Karpas-422 (cell line): Measurements from ENCODE around the gene CSNK1G2. TPM values are rescaled to one million over a fixed set of nuclear protein-coding genes. Genes with fewer than 3 reads are reported as not detected.
A peak's percentile ranks its signal among the peaks of the same experiment; 100 is the strongest.

ENCODE experiments used
- DNase-seq: peaks from one replicate; pipeline ENCODE4 v3.0.0-alpha.2; 2015
- H2AFZ ChIP-seq: fragments of 200-600 bp; sonication (generic); 2 replicates; pipeline ENCODE4 v1.6.1; 2014; ENCODE audit warnings: antibody characterized with exemption, low read length, mixed read lengths
- H3K27ac ChIP-seq: fragments of 200-600 bp; sonication (generic); 2 replicates; pipeline ENCODE4 v1.5.1; 2014; ENCODE audit warnings: mild to moderate bottlenecking, low read length, moderate library complexity
- H3K27me3 ChIP-seq: fragments of 200-600 bp; sonication (generic); 2 replicates; pipeline ENCODE4 v1.6.1; 2014; ENCODE audit warnings: low read length, mixed read lengths
- H3K36me3 ChIP-seq: fragments of 200-600 bp; sonication (generic); 2 replicates; pipeline ENCODE4 v1.6.1; 2014; ENCODE audit warnings: low read length, mixed read lengths; ENCODE audit not compliant: insufficient read depth
- H3K4me1 ChIP-seq: fragments of 200-600 bp; sonication (generic); 2 replicates; pipeline ENCODE4 v1.6.1; 2014; ENCODE audit warnings: mild to moderate bottlenecking, low read length, mixed read lengths
- H3K4me2 ChIP-seq: fragments of 200-600 bp; sonication (generic); 2 replicates; pipeline ENCODE4 v1.6.1; 2014; ENCODE audit warnings: low read length, low read depth, mild to moderate bottlenecking; ENCODE audit not compliant: poor library complexity, severe bottlenecking
- H3K4me3 ChIP-seq: fragments of 200-600 bp; sonication (generic); 2 replicates; pipeline ENCODE4 v1.5.1; 2014; ENCODE audit warnings: mild to moderate bottlenecking, antibody characterized with exemption, low read length, mixed read lengths
- H3K79me2 ChIP-seq: fragments of 200-600 bp; sonication (generic); 2 replicates; pipeline ENCODE4 v1.6.1; 2014; ENCODE audit warnings: mild to moderate bottlenecking, low read length, mixed read lengths
- H3K9ac ChIP-seq: fragments of 200-600 bp; sonication (generic); 2 replicates; pipeline ENCODE4 v1.6.0; 2014; ENCODE audit warnings: low read length
- H3K9me2 ChIP-seq: fragments of 200-600 bp; sonication (generic), shearing (Covaris generic); replicated peaks from 2 replicates; pipeline ENCODE4 v1.6.0; 2014; ENCODE audit warnings: mild to moderate bottlenecking, low read length, moderate library complexity; ENCODE audit not compliant: insufficient read depth
- H3K9me3 ChIP-seq: fragments of 300-700, 200-600 bp; sonication (generic); 2 replicates; pipeline ENCODE4 v1.6.1; 2014; ENCODE audit warnings: low read length, mixed read lengths
- H4K20me1 ChIP-seq: fragments of 200-600 bp; sonication (generic); 2 replicates; pipeline ENCODE4 v1.6.1; 2014; ENCODE audit warnings: mild to moderate bottlenecking, antibody characterized with exemption, low read length, low read depth; ENCODE audit not compliant: insufficient read depth
- total RNA-seq: library from RNA; depleted of rRNA; stranded (reverse); fragments of >200 nt; shearing (Covaris generic); gene quantifications from 2 replicates; pipeline ENCODE4 v1.2.3, GENCODE V29; 2014; ENCODE audit warnings: low replicate concordance

Gene CSNK1G2
- total RNA-seq, 1 experiment from 2014 or later: 57.1 TPM

DNA sequence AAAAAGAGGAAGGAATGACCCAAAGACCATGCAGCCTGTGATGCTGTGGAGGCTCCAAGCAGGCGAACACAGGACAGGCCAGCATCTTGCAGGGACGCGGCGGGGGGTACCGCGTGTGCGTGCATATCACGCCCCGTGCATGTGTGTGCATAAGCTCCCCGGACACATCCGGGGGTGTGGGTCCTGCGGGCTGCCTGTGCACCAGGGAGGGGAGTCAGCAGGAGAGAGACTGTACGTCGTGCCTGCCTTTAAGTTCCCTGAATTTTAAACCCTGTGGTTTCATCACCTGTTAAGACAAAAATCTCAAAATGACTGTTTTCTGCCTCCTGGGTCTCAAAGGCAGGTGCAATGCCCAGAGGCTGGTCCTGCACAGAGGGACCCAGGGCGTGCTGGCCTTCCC lies 19.1 kb upstream of the CSNK1G2 start:
- H3K9me2 ChIP-seq: no peaks in the 10 kb centered on the region

DNA sequence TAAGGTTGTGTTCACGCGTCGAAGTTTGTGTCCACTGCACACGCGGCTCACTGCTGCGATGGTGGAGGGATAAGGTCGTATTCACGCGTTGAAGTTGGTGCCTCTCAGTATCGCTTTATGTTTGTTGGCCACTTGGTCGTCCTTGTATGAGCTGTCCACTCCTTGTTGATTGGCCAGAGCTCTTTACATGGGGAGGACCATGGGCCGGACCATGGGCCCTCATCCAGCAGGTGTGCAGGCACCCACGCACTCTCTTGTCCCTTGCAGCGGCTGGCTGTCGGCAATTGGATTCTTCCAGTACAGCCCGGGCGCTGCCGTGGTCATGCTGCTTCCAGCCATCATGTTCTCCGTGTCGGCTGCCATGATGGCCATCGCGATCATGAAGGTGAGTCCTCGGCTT lies 18.2 kb upstream of the CSNK1G2 start:
- no peaks in the 10 kb centered on the region for H3K79me2 ChIP-seq
- no peaks in the 10 kb centered on the region for H3K4me1 ChIP-seq
- no peak overlapping the region for H3K4me2 ChIP-seq
- no peak for DNase-seq
- H3K27ac ChIP-seq: no peak overlapping the region
- no peak overlapping the region for H2AFZ ChIP-seq
- 0 out of 2 replicates have a peak, but pooled peaks cover 3% of the 10 kb centered on the region for H3K36me3 ChIP-seq
- no peaks in the 10 kb centered on the region for H3K27me3 ChIP-seq
- H3K9ac ChIP-seq: no peak overlapping the region
- no peak overlapping the region for H3K4me3 ChIP-seq
- H3K9me2 ChIP-seq: no peaks in the 10 kb centered on the region
- no peaks in the 10 kb centered on the region for H4K20me1 ChIP-seq
- H3K9me3 ChIP-seq: no peaks in the 10 kb centered on the region

More for the DNA sequence above, 19.1 kb upstream of the CSNK1G2 start:
- DNase-seq: no peak
- no peaks in the 10 kb centered on the region for H3K9me3 ChIP-seq
- no peak overlapping the region for H3K9ac ChIP-seq
- H3K4me2 ChIP-seq: no peak overlapping the region
- no peaks in the 10 kb centered on the region for H3K4me1 ChIP-seq
- H3K36me3 ChIP-seq: 0 out of 2 replicates have a peak, but pooled peaks cover 3% of the 10 kb centered on the region
- no peaks in the 10 kb centered on the region for H4K20me1 ChIP-seq
- no peaks in the 10 kb centered on the region for H3K27me3 ChIP-seq
- no peak overlapping the region for H3K27ac ChIP-seq
- H3K79me2 ChIP-seq: no peaks in the 10 kb centered on the region
- no peak overlapping the region for H2AFZ ChIP-seq
- no peak overlapping the region for H3K4me3 ChIP-seq

DNA sequence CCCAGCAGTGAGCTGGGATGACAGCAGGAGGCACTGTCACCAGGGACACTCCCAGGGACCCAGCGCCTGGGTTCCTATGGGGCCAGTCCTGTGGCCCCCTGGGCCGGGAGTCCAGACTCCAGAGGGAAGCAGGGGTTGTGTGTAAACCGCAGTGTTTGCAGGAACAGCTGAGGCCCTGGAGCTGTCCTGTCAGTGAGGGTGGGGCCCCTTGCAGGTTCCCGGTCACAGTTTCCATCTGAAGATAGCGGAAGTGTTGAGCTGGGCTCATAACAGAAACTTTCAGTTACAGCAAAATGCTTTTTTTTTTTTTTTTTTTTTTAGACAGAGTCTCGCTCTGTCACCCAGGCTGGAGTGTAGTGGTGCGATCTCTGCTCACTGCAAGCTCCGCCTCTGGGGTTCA lies 17.7 kb upstream of the CSNK1G2 start:
- Histone ChIP-seq H3K79me2 (no peaks in the 10 kb centered on the region), H3K9me2 (no peaks in the 10 kb centered on the region), H3K36me3 (0 out of 2 replicates have a peak, but pooled peaks cover 3% of the 10 kb centered on the region), H3K4me2 (no peak overlapping the region), H2AFZ (no peak overlapping the region), H3K4me3 (no peak overlapping the region), H4K20me1 (no peaks in the 10 kb centered on the region), H3K27ac (no peak overlapping the region), H3K9me3 (no peaks in the 10 kb centered on the region), H3K9ac (no peak overlapping the region), H3K27me3 (no peaks in the 10 kb centered on the region), H3K4me1 (no peaks in the 10 kb centered on the region)
- DNase-seq: no peak

DNA sequence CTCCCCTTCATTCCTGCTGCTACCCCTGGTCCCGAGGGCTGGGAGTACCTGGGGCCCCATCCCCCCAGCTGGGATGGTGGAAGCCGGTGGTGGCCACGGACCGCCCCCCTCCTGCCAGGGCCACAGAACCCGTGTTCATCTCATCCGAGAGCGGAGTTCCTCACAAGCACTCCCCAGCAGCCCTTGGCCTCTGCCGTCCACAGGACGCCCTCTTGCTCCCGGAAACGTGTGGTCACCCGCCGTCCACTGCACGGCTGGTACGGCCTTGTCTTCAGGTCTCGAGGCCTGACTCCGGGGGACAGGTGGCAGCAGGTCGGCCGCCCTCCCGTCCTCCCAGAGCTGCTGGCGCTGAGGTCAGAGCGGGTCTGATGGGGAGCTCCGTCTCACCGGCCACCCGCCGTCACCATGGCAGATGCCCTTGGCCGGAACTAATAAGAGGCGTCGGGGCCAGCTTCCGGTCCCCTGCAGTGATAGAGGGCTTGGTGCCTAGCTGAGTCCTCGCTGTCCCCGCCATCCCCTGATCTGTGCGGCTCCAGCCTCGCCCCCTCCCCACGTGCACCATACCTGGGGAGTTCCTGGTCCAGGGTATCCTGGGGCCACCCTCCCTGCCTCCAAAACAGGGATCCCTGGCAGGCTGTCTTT lies 16.5 kb upstream of the CSNK1G2 start:
- no peak overlapping the region for H3K4me2 ChIP-seq
- no peak for DNase-seq
- 0 out of 2 replicates have a peak, but pooled peaks cover 3% of the 10 kb centered on the region for H3K36me3 ChIP-seq
- no peaks in the 10 kb centered on the region for H3K9me2 ChIP-seq
- H3K9ac ChIP-seq: no peak overlapping the region
- H3K9me3 ChIP-seq: no peaks in the 10 kb centered on the region
- H3K79me2 ChIP-seq: no peaks in the 10 kb centered on the region
- no peaks in the 10 kb centered on the region for H3K27me3 ChIP-seq
- H3K27ac ChIP-seq: no peak overlapping the region
- H2AFZ ChIP-seq: no peak overlapping the region
- peaks cover 5% of the 10 kb centered on the region for H3K4me1 ChIP-seq
- no peak overlapping the region for H3K4me3 ChIP-seq
- H4K20me1 ChIP-seq: no peaks in the 10 kb centered on the region

DNA sequence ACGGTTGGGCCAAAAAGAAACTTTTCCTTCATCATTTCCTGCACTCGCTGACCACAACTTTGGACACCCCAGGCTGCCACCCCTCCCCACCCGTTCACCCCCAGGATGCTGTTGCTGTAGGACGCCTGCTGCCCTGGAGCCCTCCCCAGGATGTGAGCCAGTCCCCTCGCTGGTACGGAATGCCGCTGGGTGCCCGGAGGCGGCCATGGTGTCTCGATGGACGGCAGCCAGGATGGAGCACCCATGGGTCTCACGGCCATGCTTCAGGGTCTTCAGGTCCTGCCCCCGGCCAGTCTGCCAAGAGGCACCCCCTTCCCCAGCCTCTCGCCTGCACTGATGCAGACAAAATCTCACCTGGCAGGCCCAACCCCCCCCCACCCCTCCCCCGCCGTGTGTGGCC lies 15.4 kb upstream of the CSNK1G2 start:
- H3K4me2 ChIP-seq: no peak overlapping the region
- no peak overlapping the region for H3K4me3 ChIP-seq
- H3K9ac ChIP-seq: no peak overlapping the region
- H2AFZ ChIP-seq: no peak overlapping the region
- H4K20me1 ChIP-seq: no peaks in the 10 kb centered on the region
- H3K9me3 ChIP-seq: no peaks in the 10 kb centered on the region
- no peak overlapping the region for H3K27ac ChIP-seq
- H3K36me3 ChIP-seq: 0 out of 2 replicates have a peak, but pooled peaks cover 3% of the 10 kb centered on the region
- H3K9me2 ChIP-seq: no peaks in the 10 kb centered on the region
- no peak for DNase-seq
- no peaks in the 10 kb centered on the region for H3K79me2 ChIP-seq
- H3K4me1 ChIP-seq: peaks cover 12% of the 10 kb centered on the region
- H3K27me3 ChIP-seq: no peaks in the 10 kb centered on the region

DNA sequence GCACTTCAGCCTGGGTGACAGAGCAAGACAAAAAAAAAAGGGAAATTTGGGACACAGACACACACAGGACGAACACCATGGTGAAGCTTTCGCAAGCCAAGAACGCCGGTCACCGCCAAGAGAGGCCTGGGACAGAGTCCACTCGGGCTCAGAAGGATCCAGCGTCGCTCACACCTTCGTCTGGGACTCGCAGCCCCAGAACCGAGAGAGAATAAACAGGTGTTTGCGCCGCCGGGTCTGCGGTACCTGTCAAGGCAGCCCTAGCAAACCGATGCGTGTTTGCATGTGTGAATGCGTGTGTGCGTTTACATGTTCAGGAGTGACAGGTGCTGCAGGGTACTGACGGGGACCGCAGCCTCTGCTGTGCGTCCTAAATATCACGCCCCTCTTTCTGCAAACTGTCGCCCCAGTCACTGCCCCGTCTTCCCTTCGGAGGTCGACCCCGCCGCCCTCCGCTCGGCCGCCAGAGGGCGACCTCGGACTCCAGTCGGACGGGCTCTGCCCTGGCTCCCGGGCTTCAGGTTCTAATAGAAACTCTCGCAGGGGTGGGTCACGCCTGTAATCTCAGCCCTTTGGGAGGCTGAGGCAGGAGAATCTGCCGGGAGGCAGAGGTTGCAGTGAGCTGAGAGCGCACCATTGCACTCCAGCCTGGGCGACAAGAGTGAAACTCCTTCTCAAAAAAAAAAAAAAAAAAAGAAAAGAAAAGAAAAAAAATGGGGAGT lies 11.8 kb upstream of the CSNK1G2 start:
- H3K27me3 ChIP-seq: no peaks in the 10 kb centered on the region
- no peaks in the 10 kb centered on the region for H4K20me1 ChIP-seq
- no peak overlapping the region for H3K27ac ChIP-seq
- DNase-seq: peak; percentile 95
- H3K9ac ChIP-seq: 0 out of 2 replicates have a peak overlapping the region, but pooled peaks have one; percentile 33
- H3K36me3 ChIP-seq: no peaks in the 10 kb centered on the region
- peaks cover 9% of the 10 kb centered on the region for H3K9me3 ChIP-seq
- no peaks in the 10 kb centered on the region for H3K9me2 ChIP-seq
- peaks cover 12% of the 10 kb centered on the region for H3K4me1 ChIP-seq
- H3K79me2 ChIP-seq: no peaks in the 10 kb centered on the region
- H2AFZ ChIP-seq: no peak overlapping the region
- H3K4me2 ChIP-seq: peak overlapping the region; percentile 57
- H3K4me3 ChIP-seq: peak overlapping the region; percentile 43; the same call in 1 of the 2 replicates

DNA sequence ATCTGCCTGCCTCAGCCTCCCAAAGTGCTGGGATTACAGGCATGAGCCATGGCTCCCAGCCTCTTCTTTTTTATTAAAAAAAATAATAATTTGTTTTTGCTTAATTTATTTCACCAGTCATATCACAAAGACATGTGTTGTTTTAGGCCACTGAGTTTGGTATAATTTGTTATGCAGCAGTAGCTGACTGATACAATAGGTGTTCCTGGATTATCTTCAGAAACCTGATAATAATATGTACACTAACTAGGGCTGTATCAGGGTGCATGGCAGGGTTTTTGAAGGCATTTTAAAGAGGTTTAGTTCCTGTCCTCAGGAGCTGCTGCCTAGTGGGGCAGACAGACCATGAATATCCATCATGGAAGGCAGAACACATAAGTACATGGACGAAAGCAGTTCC lies 9.5 kb upstream of the CSNK1G2 start:
- H3K9me2 ChIP-seq: no peaks in the 10 kb centered on the region
- no peak overlapping the region for H3K4me2 ChIP-seq

DNA sequence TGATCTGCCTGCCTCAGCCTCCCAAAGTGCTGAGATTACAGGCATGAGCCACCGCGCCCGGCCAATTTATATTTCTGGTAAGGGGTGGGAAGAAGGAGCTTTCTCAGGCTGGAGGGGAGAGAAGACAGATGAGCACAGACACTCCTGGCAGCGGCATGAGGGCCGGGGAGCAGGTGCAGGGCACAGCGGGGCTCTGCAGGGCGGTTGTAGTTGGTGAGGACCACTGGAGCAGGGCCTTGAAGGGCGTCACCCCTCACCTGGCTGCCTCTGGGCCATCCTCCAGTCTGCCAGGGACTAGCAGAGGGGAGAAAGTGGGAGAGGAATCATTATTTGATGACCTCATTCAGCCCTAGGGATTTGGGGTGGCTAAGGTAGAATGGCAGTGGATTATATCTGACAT lies 8.6 kb upstream of the CSNK1G2 start:
- H3K9ac ChIP-seq: no peak overlapping the region
- no peak overlapping the region for H2AFZ ChIP-seq
- no peaks in the 10 kb centered on the region for H3K79me2 ChIP-seq
- H3K27me3 ChIP-seq: no peaks in the 10 kb centered on the region
- H3K27ac ChIP-seq: no peak overlapping the region
- no peak for DNase-seq
- no peaks in the 10 kb centered on the region for H3K36me3 ChIP-seq
- H3K4me2 ChIP-seq: no peak overlapping the region
- no peaks in the 10 kb centered on the region for H4K20me1 ChIP-seq
- peaks cover 12% of the 10 kb centered on the region for H3K4me1 ChIP-seq
- H3K4me3 ChIP-seq: no peak overlapping the region
- peaks cover 13% of the 10 kb centered on the region for H3K9me3 ChIP-seq
- H3K9me2 ChIP-seq: no peaks in the 10 kb centered on the region

More for the DNA sequence above, 9.5 kb upstream of the CSNK1G2 start:
- no peak for DNase-seq
- Histone ChIP-seq H3K4me1 (peaks cover 12% of the 10 kb centered on the region), H3K9me3 (peaks cover 13% of the 10 kb centered on the region), H3K27me3 (no peaks in the 10 kb centered on the region), H3K27ac (no peak overlapping the region), H3K9ac (no peak overlapping the region), H3K4me3 (no peak overlapping the region), H3K79me2 (no peaks in the 10 kb centered on the region), H2AFZ (no peak overlapping the region), H3K36me3 (no peaks in the 10 kb centered on the region), H4K20me1 (no peaks in the 10 kb centered on the region)
